Measurements from ENCODE around the gene GLI3.

Gene GLI3

GRCh38 chr7:41928166-41928565 lies 308.8 kb downstream of the GLI3 start:
- DNase-seq (ENCODE audit: low read depth in 3 of 3), result no peak

- DNase-seq (ENCODE audit: low read depth in 3 of 3), result no peak
Measured at GRCh38 chr7:41927380-41927779, 309.6 kb downstream of the GLI3 start.

GRCh38 chr7:41925946-41926345 lies 311.1 kb downstream of the GLI3 start:
- no peak for DNase-seq (ENCODE audit: low read depth in 3 of 3)

GRCh38 chr7:41924796-41925195 lies 312.2 kb downstream of the GLI3 start:
- no peak for DNase-seq (ENCODE audit: low read depth in 3 of 3)

- DNase-seq (ENCODE audit: low read depth in 3 of 3), result no peak
Measured at GRCh38 chr7:41922373-41922772, 314.6 kb downstream of the GLI3 start.

GRCh38 chr7:41921453-41921981 lies 315.5 kb downstream of the GLI3 start:
- no peak for DNase-seq (ENCODE audit: low read depth in 3 of 3)

GRCh38 chr7:41918597-41918996 lies 318.4 kb downstream of the GLI3 start:
- no peak for DNase-seq (ENCODE audit: low read depth in 3 of 3)

- no peak for DNase-seq (ENCODE audit: low read depth in 3 of 3)
Measured at GRCh38 chr7:41916450-41916927, 320.5 kb downstream of the GLI3 start.

- DNase-seq (ENCODE audit: low read depth in 3 of 3), result no peak
Measured at GRCh38 chr7:41915871-41916270, 321.1 kb downstream of the GLI3 start.

GRCh38 chr7:41912851-41913567 lies 324.0 kb downstream of the GLI3 start:
- DNase-seq (ENCODE audit: low read depth in 3 of 3), result no peak

GRCh38 chr7:41912426-41912825 lies 324.6 kb downstream of the GLI3 start:
- no peak for DNase-seq (ENCODE audit: low read depth in 3 of 3)

- DNase-seq (ENCODE audit: low read depth in 3 of 3), result no peak
Measured at GRCh38 chr7:41911792-41912191, 325.2 kb downstream of the GLI3 start.

Measured in stimulated activated CD4-positive, alpha-beta T cell treated with anti-CD3 and anti-CD28 coated beads, TNF-alpha, amount 100 ng/mL, for 4 hours (primary cell).